Eye (tissue), 1 donor: ENCODE results near the gene BMPR2.
"Not testable (repeated sequence)": the region's sequence is repeated elsewhere in the genome, so short reads cannot be mapped to it uniquely, and the experiment has no call there.

ENCODE experiments used
- DNase-seq: peaks from one replicate; pipeline ENCODE4 v3.0.0-alpha.2; 2015

BMPR2 gene

DNA sequence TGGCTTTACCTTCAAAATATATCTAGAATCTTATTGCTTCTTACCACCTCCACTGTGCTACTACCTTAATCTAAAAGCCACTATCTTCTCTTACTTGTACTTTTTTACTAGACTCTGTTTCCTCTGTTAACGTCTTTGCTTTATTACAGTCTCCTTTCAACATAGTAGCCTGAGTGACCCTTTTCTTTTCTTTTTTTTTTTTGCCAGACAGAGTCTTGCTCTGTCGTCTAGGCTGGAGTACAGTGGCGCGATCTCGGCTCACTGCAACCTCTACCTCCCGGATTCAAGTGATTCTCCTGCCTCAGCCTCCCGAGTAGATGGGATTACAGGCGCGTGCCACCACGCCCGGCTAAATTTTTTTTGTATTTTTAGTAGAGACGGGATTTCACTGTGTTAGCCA is 10.4 kb downstream of the BMPR2 start:
- not testable (repeated sequence) for DNase-seq

DNA sequence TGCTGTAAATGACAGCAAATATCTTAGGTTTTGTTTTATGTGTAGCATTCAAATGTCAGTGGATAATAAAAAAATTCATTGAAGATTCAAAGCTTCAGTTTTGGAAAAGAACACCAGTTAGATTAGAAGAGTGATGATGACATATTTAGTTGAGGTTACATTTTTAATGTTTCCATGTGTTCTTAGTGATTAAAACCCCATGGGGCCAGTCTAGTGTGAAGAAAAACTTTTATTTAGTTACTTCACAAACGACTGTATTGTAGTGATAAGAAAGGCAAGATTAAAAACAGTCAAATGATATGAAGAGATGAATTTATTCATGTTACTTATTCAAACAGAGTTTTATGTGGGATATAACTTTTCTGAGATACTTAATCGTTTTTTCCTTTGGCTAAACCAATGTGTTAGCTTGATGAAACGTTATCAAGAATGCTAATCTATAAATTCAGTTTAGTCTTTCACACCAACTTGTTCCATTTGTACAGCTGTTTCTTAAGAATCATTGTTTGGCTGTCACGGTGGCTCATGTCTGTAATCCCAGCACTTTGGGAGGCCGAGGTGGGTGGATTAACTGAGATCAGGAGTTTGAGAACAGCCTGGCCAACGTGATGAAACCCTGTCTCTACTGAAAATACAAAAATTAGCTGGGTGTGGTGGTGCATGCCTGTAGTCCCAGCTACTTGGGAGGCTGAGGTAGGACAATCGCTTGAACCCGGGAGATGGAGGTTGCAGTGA is 11.6 kb downstream of the BMPR2 start:
- DNase-seq: no peak

DNA sequence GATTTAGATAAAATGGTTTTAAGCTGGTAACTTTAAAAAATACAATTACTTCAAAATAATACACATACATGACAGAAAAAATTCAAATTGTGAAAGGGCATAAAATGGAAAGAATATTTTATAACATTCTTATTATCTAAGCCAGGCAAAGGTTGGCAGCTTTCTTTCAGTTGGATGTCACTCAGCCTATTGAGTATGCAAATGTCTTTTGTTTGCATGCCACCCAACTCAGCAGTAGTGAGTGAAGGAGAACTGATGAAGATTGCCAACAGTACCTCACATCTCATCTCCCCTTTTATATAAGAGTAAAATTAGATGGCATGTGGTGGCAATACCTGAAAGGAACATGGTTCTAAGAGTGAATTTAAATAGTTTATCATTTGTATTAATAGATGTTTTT is 24.8 kb downstream of the BMPR2 start:
- no peak for DNase-seq

DNA sequence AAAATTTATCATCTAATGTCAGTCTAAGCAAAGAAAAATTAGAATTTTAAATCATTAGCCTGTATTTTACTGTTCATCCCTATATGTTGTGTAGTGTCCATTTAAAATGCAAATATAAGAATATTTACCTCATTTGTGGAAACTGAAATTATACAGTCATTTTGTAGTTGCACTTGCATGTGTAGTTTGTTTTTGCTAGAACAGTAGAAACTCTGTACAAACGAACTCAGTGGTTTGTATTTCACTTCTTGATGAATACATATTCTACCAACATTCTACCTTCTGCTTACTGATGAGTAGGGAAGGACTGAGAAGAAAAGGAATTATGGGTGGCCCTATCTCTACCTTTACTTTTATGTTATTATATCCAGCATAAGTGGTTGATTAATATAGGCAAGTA is 29.7 kb downstream of the BMPR2 start:
- no peak for DNase-seq

DNA sequence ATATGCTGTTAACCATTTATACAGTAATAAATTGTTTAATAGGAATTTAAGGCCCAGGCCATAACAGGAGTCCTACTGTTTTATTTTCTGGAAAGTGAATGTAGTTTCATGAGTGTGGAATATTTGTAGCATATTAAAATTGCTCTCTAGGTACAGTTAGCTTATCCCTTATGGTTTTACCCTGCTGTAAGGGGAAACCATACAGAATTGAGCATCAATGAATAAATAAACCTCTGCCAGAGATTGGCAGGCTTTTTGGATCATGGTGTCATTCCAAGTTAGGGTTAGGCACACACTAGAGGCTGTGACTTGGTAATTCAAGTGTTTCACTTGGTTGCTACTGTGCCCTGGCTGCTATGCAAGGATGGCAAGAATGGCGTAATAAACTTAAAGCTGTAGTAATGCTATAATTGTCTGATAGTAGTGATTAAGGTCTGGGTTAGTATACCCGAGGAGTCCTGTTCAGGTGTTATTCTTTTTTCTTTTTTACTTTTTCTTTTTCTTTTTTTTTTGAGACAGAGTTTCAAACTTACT is 30.4 kb downstream of the BMPR2 start:
- no peak for DNase-seq

DNA sequence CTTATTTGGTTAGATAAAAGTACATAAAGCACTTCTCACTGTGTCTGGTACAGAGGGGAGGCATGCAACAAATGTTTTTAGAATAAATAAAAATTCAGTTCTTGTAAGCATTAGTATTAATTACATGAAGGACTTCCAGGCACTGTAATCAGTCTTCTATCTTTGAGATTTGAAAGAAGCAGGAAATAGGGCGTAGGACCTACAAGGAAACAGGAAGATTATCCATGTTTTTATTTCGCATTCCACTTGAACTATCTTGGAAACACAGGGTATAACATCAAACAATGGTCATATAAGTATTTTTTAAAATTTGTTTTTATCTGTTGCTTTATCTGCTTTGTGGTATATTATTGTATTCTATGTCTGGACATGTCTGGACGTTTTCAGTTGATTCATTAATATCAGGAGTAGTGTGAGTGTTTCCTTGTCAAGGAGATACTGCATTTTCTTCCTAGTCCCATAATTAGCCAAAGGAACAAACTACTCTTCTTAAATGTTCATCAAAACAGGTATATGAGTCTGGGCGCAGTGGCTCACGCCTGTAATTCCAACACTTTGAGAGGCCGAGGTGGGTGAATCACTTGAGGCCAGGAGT is 32.5 kb downstream of the BMPR2 start:
- DNase-seq: no peak

DNA sequence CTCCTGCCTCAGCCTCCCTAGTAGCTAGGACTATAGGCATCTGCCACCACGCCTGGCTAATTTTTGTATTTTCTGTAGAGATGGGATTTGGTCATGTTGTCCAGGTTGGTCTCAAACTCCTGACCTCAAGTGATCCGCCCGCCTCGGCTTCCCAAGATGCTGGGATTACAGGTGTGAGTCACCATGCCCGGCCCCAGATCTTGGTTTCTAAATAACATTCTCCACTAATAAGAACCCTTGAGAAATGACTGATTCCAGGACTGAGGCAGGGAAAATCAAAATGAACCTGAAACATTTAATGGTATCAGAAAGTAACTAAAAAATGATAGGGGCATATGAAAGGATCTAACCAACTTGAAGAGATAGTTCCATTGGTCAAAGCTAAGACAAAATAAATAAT is 34.0 kb downstream of the BMPR2 start:
- no peak for DNase-seq

DNA sequence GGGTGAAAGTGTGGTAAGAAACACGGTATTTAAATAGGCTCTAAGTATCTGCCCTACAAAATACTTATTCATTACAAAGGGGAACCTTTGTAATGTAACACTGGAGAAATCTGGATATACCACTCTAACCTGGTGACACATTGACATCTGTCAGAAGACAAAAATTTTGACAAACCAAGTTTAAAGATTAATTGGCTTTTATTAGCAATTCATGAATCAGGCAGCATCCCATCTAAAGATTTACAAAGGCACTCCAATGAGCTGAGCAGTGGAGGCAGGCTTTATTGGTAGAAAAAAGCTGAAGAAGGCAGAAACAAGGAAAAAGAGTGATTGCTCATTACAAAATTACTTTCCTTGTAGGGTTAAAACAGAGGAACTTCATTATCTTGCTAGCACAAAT is 35.0 kb downstream of the BMPR2 start:
- DNase-seq: no peak

DNA sequence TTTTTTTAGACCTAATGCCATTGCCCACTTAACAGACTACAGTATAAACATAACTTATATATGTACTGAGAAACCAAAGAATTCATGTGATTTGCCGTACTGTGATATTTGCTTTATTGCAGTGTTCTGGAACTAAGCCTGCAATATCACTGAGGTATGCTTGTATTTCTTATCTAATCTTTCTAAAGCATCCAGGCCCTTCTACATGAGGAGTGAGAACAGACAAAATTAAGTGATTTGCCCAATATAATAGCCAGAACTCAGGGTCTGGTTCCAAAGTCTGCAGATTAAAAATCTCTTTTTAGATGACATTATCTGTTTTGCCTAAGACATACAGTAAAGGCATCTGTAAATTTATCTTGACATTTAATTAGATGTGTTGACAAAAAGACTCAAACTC is 41.9 kb downstream of the BMPR2 start:
- DNase-seq: no peak

DNA sequence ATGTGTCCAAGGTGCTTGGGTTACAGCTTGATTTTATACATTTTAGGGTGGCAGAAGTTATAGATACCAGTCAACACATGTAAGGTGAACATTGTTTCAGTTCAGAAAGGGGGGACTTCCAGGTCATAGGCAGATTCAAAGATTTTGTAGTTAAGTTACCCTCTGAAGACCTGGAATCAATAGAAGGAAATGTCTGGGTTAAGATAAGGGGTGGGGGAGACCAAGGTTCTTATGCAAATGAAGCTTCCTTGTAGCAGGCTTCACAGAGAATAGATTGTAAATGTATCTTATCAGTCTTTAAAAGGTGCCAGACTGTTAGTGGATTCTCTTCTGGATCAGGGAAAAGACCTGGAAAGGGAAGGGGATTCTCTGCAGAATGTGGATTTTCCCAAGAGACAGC is 42.4 kb downstream of the BMPR2 start:
- no peak for DNase-seq

DNA sequence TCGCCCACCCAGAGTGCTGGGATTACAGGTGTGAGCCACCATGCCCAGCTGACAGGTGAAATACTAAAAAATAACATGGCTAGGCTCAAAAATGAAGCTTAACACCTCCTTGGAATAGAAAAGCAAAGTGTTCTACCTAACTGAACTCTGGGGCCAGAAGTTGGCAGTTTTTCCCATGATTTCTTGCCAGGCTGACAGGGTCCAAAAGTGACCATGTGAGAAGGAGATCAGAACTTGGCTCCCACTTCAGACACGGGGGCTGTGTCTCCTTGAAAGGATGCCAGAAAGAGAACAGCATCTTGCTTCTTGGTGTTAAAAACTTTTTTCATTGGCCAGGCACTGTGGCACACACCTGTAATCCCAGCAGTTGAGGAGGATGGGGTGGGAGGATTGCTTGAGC is 47.0 kb downstream of the BMPR2 start:
- no peak for DNase-seq

DNA sequence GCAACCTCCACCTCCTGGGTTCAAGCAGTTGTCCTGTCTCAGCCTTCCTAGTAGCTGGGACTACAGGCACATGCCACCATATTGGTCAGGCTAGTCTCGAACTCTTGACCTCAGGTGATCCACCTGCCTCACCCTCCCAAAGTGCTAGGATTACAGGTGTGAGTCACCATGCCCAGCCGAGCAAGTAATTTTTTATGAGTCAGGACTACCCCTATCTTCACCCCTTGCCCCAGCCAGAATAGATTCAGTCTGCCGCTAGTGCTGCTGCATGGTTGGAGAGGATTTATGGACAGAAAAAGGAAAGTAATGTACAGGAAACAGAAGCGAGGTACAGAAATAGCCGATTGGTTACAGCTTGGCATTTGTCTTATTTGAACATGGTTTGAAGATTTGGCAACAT is 48.9 kb downstream of the BMPR2 start:
- no peak for DNase-seq

DNA sequence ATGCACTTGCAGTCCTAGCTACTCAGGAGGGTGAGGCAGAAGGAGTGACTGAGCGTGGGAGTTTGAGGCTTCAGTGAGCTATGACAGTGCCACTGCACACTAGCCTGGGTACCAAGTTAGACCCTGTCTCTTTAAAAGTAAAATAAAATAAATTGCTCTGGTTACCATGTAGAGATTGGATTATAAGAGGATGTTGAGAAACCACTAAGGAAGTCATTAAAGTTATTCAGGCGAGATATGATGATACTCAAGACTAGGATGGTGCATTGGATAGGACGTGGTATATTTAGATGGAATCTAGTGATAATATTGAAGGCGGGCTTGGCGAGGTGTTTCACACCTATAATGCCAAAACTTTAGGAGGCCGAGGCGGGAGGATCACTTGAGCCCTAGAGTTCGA is 50.6 kb downstream of the BMPR2 start:
- DNase-seq: no peak

DNA sequence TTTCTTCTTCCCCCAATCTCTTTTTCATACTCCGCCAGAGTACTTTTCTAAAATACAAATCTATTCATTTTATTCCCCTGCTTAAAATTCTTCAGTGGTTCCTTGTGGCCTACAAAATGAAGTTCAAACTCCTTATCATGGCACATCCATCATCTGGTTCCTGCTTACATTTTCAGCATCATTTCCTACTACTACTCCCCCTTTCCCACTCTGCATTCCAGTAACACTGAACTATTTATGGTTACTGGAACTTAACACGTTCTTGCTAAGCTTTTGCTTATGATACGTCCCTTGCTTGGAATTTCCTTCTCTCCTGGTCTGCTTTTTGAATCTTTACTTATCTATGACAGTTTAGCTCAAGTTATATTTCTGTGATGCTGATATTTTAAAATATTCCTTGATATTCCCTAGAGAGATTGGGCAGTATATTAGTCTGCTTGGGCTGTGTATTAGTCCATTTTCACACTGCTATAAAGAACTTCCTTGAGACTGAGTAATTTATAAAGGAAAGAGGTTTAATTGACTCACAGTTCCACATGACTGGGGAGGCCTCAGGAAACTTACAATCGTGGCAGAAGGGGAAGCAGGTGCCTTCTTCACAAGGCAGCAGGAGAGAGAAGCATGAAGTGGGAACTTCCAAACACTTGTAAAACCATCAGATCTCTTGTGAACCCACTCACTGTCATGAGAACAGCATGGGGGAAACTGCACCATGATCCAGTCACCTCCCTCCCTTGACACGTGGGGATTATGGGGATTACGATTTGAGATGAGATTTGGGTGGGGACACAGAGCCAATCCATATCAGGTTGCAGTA is 53.2 kb downstream of the BMPR2 start:
- no peak for DNase-seq

DNA sequence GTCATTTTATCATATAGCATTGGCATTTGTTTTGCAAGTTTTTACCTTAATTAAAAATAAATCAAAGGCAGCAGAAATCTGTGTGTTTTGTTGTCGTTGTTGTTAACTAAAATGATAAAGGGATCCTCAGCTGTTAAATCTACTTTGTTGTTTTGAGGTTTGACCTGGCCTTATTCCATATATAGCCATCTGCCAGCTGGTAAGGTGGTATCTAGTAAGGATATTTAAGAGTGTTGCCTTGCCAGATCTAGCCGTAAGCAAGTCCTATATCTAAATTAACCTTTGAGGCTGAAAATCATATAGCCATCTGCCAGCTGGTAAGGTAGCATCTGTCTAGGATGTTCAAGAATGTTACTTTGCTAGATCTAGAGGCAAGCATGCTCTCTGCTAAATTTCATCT is 56.6 kb downstream of the BMPR2 start:
- no peak for DNase-seq

DNA sequence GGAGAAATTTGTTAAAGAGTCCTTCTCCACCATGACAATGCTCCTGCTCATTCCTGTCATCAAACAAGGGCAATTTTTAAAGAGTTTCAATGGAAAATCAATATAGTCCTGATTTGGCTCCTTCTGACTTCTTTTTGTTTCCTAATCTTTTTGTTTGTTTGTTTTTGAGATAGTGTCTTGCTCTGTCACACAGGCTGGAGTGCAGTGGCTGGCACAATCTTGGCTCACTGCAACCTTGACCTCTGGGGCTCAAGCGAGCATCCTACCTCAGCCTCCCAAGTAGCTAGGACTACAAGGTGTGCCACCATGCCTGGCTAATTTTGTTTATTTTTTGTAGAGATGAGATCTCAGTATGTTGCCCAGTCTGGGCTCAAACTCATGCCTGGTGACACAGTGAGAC is 58.3 kb downstream of the BMPR2 start:
- no peak for DNase-seq

DNA sequence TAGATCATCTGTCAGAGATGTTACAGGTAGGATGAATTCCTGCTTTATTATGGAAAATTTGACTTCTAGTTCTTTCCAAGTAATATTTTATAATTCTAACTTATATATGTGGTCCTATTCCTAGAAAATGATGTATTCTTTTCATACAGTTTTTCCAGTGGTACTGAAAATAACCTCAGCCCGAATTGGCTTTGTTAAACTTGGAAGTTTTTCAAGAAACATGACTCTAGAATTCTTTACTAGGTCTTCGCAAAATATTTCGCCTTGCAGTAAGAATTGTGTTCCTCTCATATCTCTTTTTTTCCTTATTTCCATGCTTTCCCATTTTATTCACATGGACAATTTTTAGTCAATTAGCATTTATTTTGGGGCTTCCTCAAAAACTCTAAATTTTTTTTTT is 60.5 kb downstream of the BMPR2 start:
- DNase-seq: no peak

DNA sequence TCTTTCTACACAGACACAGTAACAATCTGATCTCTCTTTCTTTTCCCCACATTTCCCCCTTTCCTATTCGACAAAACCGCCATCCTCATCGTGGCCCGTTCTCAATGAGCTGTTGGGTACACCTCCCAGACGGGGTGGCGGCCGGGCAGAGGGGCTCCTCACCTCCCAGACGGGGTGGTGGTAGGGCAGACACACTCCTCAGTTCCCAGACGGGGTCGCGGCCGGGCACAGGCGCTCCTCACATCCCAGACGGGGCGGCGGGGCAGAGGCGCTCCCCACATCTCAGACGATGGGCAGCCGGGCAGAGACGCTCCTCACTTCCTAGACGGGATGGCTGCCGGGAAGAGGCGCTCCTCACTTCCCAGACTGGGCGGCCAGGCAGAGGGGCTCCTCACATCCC is 64.0 kb downstream of the BMPR2 start:
- not testable (repeated sequence) for DNase-seq

DNA sequence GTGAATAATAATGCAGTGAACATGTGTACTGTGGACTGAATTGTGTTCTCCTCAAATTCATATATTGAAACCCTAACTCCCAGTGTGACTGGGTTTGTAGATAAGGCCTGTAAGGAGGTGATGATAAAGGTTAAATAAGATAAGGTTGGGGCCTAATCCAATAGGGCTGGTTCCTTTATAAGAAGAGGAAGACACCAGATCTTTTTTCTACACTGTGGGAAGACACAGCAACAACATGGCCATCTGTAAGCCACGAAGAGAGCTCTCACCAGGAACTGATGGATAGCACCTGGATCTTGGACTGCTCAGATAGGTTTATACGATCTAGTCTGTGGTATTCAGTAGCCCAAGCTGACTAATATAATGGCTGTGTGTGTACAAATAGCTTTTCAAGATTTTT is 66.8 kb downstream of the BMPR2 start:
- no peak for DNase-seq

DNA sequence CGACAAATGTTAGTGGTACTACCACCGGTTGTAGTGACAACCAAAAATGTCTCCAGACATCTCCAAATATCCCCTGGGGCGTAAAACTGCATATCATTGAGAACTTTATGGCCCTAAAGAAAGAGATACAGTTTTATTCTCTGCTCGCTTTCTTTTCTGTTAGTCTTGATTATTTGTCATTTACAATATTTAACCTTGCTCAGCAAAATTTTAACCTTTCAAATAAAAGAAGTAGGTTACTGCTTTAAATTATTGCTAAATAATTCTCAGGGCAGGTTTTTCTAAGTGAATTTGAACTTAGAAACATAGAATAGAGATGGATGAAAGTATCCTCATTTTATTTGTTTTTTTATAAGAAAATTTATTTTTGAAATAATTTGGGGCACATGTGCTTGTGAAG is 67.9 kb downstream of the BMPR2 start:
- DNase-seq: no peak

DNA sequence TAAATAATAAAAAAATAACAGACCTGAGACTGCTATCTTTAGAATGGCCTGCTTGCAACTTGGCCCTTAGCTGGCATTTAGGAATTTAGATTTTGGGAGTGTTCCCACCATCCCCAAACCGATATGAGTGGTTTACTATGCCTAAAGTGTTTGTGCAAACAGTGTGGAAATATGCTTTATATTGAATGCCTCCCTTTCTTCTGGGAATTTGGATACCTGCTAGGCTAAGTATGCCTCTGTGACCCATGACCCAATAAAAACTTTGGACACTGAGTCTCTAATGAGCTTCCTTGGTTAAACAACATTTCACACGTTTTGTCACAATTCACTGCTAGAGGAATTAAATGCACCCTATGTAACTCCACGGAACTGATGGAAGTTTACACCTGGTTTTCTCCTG is 73.2 kb downstream of the BMPR2 start:
- DNase-seq: no peak

DNA sequence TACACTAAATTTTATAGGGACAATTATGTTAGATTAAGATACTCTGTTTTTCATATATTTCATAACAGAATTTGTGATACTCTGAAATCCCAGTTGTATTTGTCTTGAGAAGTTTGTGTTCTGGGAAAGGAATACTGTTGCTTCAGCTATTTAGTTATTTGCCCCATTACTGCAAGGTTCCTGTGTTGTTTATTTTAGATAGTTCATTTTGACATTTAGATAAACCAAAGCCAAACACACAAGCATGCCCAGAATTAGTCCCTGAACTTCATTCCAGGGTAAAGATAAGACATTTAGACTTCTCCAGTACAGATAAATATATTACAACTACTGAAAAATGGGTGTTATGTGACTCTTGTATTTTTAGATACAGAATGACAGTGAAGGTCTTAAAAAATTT is 74.7 kb downstream of the BMPR2 start:
- no peak for DNase-seq

DNA sequence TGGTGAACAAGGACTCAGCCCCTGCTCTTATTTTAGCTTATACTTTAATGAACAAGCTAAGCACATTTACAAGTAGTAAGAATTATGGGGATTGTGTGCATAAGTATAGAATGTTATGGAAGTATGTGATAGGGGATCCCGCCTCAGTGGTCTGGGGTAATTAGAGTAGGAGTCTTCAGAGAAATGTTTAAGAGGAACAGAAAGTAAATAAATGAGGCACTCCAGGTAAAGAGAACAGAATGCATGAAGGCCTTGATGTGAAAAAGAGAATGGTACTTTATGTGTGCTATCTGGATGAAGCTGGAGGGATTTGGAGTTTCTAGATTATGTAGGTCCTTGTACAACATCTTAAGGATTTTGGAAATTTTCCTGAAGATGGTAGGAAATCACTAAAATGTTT is 76.6 kb downstream of the BMPR2 start:
- no peak for DNase-seq

DNA sequence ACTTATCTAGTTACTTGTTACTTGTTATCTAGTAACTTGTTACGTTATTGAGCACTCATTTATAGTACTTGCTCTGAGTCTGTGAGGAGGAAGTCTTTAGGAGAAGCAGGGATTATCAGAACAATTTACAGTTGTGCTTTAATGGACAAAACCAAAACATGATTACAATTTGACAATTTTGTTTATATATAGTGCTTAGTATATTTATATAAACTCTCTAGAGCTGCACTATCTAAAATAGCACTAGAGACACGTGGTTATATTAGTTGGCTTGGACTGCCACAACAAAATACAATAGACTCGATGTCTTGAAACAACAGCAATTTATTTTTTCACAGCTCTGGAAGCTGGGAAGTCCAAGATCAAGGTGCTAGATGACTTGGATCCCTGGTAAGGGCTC is 78.4 kb downstream of the BMPR2 start:
- DNase-seq: no peak
